HCT116 (cell line): ENCODE measurements around the gene MXRA7. TPM values are rescaled to one million over a fixed set of nuclear protein-coding genes. Genes with fewer than 3 reads are reported as not detected.
A peak's percentile ranks its signal among the peaks of the same experiment; 100 is the strongest.

Experiments
- ATAC-seq: fragments of 200-7000 bp; cut with Tn5 transposase; 2 replicates; pipeline ENCODE4 v1.9.1; 2020; ENCODE audit warnings: mild to moderate bottlenecking, moderate library complexity
- BruUV-seq: library from RNA; stranded (reverse); fragments of 400-500 nt; replicated peaks from 2 replicates; lab custom pipeline; 2021; lab: Mats Ljungman, UMichigan
- CTCF ChIA-PET: fragments of 300-600 bp; sonication (Branson Sonifier 250); formaldehyde crosslinking; loops from one replicate; lab custom pipeline; 2021; ENCODE audit warnings: antibody characterized with exemption; lab: Charles Lee
- POLR2A ChIA-PET: fragments of 300-600, 350-600 bp; sonication (Branson Sonifier 250); formaldehyde crosslinking; loops from one replicate; lab custom pipeline; 2021; ENCODE audit warnings: antibody characterized with exemption; lab: Charles Lee
- RAD21 ChIA-PET, 2 experiments: fragments of 300-600 bp; sonication (Branson Sonifier 250); formaldehyde crosslinking; loops; one replicate each; lab custom pipeline; 2023; ENCODE audit warnings: low total read pairs in 2 of 2; ENCODE audit not compliant: uncharacterized antibody in 2 of 2, unreplicated experiment in 2 of 2, low non-redundant PET in 1 of 2; lab: Charles Lee
- DNase-seq: peaks from one replicate; pipeline ENCODE4 v3.0.0-alpha.2; 2010; ENCODE audit warnings: low read depth, low spot score
- H2AFZ ChIP-seq: fragments of 200-600 bp; shearing (Covaris generic), sonication (generic); 2 replicates; pipeline ENCODE4 v1.6.1; 2017; ENCODE audit warnings: low read depth, mixed run types, mixed read lengths, antibody characterized with exemption, low read length; ENCODE audit not compliant: poor library complexity, severe bottlenecking
- H3K27ac ChIP-seq: 2 replicates; pipeline ENCODE4 v1.5.1; 2012; ENCODE audit warnings: low read depth, low read length
- H3K27me3 ChIP-seq: fragments of 200-600 bp; sonication (generic); 2 replicates; pipeline ENCODE4 v1.6.1; 2016; ENCODE audit warnings: mixed run types, low read length, mixed read lengths; ENCODE audit not compliant: insufficient read depth
- H3K36me3 ChIP-seq, 2 experiments: fragments of 200-500 bp in 1 of 2; fragments of 200-600 bp in 1 of 2; sonication (Bioruptor generic) in 1 of 2; sonication (generic) in 1 of 2; 2 replicates each; pipeline versions ENCODE4 v1.5.1 to v1.6.1; 2014 to 2016; ENCODE audit warnings: low read length in 2 of 2, inconsistent platforms in 1 of 2, mixed read lengths in 1 of 2, mixed run types in 1 of 2; ENCODE audit not compliant: insufficient read depth in 2 of 2, control insufficient read depth in 1 of 2
- H3K4me1 ChIP-seq, 2 experiments: fragments of 200-600 bp in 1 of 2; sonication (generic) in 1 of 2; 2 replicates each; pipeline versions ENCODE4 v1.5.1 to v1.6.1; 2012 to 2017; ENCODE audit warnings: low read length in 2 of 2, inconsistent platforms in 1 of 2, mild to moderate bottlenecking in 1 of 2, mixed read lengths in 1 of 2, mixed run types in 1 of 2, moderate library complexity in 1 of 2; ENCODE audit not compliant: insufficient read depth in 2 of 2, control insufficient read depth in 1 of 2
- H3K4me2 ChIP-seq: fragments of 200-600 bp; sonication (generic); 2 replicates; pipeline ENCODE4 v1.6.1; 2017; ENCODE audit warnings: mixed run types, low read length, mixed read lengths
- H3K4me3 ChIP-seq, 2 experiments: fragments of 200-600 bp in 1 of 2; sonication (generic) in 1 of 2; replicated peaks in 1 of 2; 2 replicates each; pipeline ENCODE4 v1.5.1; 2011 to 2016; ENCODE audit warnings: low read length in 2 of 2, control low read depth in 1 of 2, low read depth in 1 of 2, mild to moderate bottlenecking in 1 of 2, mixed read lengths in 1 of 2, mixed run types in 1 of 2
- H3K79me2 ChIP-seq: fragments of 200-600 bp; sonication (generic); 2 replicates; pipeline ENCODE4 v1.6.1; 2017; ENCODE audit warnings: mild to moderate bottlenecking, mixed run types, low read length, moderate library complexity, mixed read lengths; ENCODE audit not compliant: insufficient read depth
- H3K9ac ChIP-seq: fragments of 200-600 bp; sonication (generic); 2 replicates; pipeline ENCODE4 v1.6.1; 2016; ENCODE audit warnings: low read length, mixed read lengths
- H3K9me2 ChIP-seq: fragments of 200-600 bp; sonication (generic), shearing (Covaris generic); 2 replicates; pipeline ENCODE4 v1.6.1; 2017; ENCODE audit warnings: mixed run types, mild to moderate bottlenecking, moderate library complexity; ENCODE audit not compliant: insufficient read depth
- H3K9me3 ChIP-seq, 2 experiments: fragments of 200-500 bp in 1 of 2; fragments of 200-600 bp in 1 of 2; sonication (Bioruptor generic) in 1 of 2; sonication (generic) in 1 of 2; 2 replicates each; pipeline ENCODE4 v1.6.1; 2014 to 2017; ENCODE audit warnings: low read length in 2 of 2, mixed read lengths in 2 of 2, inconsistent platforms in 1 of 2, low read depth in 1 of 2, mild to moderate bottlenecking in 1 of 2, mixed run types in 1 of 2, moderate library complexity in 1 of 2; ENCODE audit not compliant: control insufficient read depth in 1 of 2, insufficient read depth in 1 of 2
- H4K20me1 ChIP-seq: fragments of 200-600 bp; sonication (generic), shearing (Covaris generic); 2 replicates; pipeline ENCODE4 v1.6.1; 2017; ENCODE audit warnings: mixed run types, mild to moderate bottlenecking, moderate library complexity; ENCODE audit not compliant: insufficient read depth
- CBX3 ChIP-seq: IDR thresholded peaks from 2 replicates; pipeline ENCODE4 v1.6.1; 2012; ENCODE audit warnings: low read depth
- CEBPB ChIP-seq: IDR thresholded peaks from 2 replicates; pipeline ENCODE4 v1.6.1; 2012; ENCODE audit warnings: low read depth
- ELF1 ChIP-seq: IDR thresholded peaks from 2 replicates; pipeline ENCODE4 v1.6.1; 2012; ENCODE audit warnings: low read depth, borderline replicate concordance
- EZH2 ChIP-seq: fragments of 200-600 bp; sonication (generic); IDR thresholded peaks from 2 replicates; pipeline ENCODE4 v1.6.1; 2017; ENCODE audit warnings: antibody characterized with exemption, mixed run types
- POLR2A ChIP-seq: IDR thresholded peaks from 2 replicates; pipeline ENCODE4 v1.7.0; 2011; ENCODE audit warnings: borderline replicate concordance; ENCODE audit not compliant: insufficient read depth, insufficient read length; ENCODE audit errors: extremely low read depth
- POLR2AphosphoS5 ChIP-seq: IDR thresholded peaks from 2 replicates; pipeline ENCODE4 v1.6.1; 2011; ENCODE audit warnings: mild to moderate bottlenecking, low read depth, low read length, moderate library complexity
- RAD21 ChIP-seq: IDR thresholded peaks from 2 replicates; pipeline ENCODE4 v1.6.1; 2012; ENCODE audit warnings: low read depth, mild to moderate bottlenecking
- REST ChIP-seq: IDR thresholded peaks from 2 replicates; pipeline ENCODE4 v1.6.1; 2012; ENCODE audit warnings: low read depth
- SIN3A ChIP-seq: IDR thresholded peaks from 2 replicates; pipeline ENCODE4 v1.6.1; 2012; ENCODE audit warnings: low read depth
- SRF ChIP-seq: IDR thresholded peaks from 2 replicates; pipeline ENCODE4 v1.6.1; 2012; ENCODE audit warnings: low read depth
- TCF7L2 ChIP-seq: IDR thresholded peaks from 2 replicates; pipeline ENCODE4 v1.7.0; 2011; ENCODE audit warnings: borderline replicate concordance, inconsistent platforms; ENCODE audit not compliant: insufficient read depth, insufficient read length; ENCODE audit errors: extremely low read depth
- ZFX ChIP-seq: fragments of 450-650 bp; IDR thresholded peaks from 2 replicates; pipeline ENCODE4 v1.6.1; 2017
- ZNF274 ChIP-seq: fragments of 200-500 bp; sonication (Bioruptor generic); IDR thresholded peaks from 2 replicates; pipeline ENCODE4 v1.6.1; 2014; ENCODE audit warnings: mild to moderate bottlenecking, low read depth, low read length, inconsistent platforms
- intact Hi-C: fragments of 100-400 bp; cut with micrococcal nuclease; formaldehyde crosslinking; loops from 2 replicates; pipeline ENCODE4 v1.10.0; 2022
- total RNA-seq: library from RNA; stranded (reverse); gene quantifications from one replicate; pipeline ENCODE4 v1.2.1, GENCODE V29; 2021; ENCODE audit not compliant: unreplicated experiment
- TF ChIP-seq, protein P1 (sequence below), 3 experiments: fragments of 200-600 bp in 1 of 3; sonication (generic) in 1 of 3; IDR thresholded peaks in 2 of 3; conservative IDR thresholded peaks in 1 of 3; 2 replicates each; pipeline ENCODE4 v1.5.1; 2012 to 2017; ENCODE audit warnings: low read depth in 2 of 3, low read length in 2 of 3, antibody characterized with exemption in 1 of 3, borderline replicate concordance in 1 of 3, control low read depth in 1 of 3, mild to moderate bottlenecking in 1 of 3, mixed read lengths in 1 of 3, mixed run types in 1 of 3, moderate library complexity in 1 of 3; ENCODE audit not compliant: insufficient read depth in 1 of 3

The MXRA7 gene
- total RNA-seq, 1 experiment from 2014 or later: 57.1 TPM

GRCh38 chr17:76714822-76715495, 4.2 kb upstream of the MXRA7 start:
- no peak for TF ChIP-seq POLR2A
- TF ChIP-seq SIN3A: 0 out of 2 replicates have a peak, but pooled peaks have one; percentile 19
- no peak for TF ChIP-seq SRF
- TF ChIP-seq POLR2AphosphoS5: no peak
- TF ChIP-seq, protein P1, sequence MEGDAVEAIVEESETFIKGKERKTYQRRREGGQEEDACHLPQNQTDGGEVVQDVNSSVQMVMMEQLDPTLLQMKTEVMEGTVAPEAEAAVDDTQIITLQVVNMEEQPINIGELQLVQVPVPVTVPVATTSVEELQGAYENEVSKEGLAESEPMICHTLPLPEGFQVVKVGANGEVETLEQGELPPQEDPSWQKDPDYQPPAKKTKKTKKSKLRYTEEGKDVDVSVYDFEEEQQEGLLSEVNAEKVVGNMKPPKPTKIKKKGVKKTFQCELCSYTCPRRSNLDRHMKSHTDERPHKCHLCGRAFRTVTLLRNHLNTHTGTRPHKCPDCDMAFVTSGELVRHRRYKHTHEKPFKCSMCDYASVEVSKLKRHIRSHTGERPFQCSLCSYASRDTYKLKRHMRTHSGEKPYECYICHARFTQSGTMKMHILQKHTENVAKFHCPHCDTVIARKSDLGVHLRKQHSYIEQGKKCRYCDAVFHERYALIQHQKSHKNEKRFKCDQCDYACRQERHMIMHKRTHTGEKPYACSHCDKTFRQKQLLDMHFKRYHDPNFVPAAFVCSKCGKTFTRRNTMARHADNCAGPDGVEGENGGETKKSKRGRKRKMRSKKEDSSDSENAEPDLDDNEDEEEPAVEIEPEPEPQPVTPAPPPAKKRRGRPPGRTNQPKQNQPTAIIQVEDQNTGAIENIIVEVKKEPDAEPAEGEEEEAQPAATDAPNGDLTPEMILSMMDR (IDR thresholded peaks at IDR 0.05 in 2 of 3, conservative IDR thresholded peaks at IDR 0.05 in 1 of 3; ENCODE audit: borderline replicate concordance in 1 of 3, insufficient read depth in 1 of 3, low read depth in 2 of 3, low read length in 2 of 3): peak; percentile 87 to 97 (median 88)
- TF ChIP-seq CEBPB: no peak
- peak; percentile 83 for TF ChIP-seq RAD21
- TF ChIP-seq ELF1: no peak
- TF ChIP-seq ZFX: no peak
- TF ChIP-seq EZH2: no peak
- TF ChIP-seq REST: no peak
- no peak for TF ChIP-seq TCF7L2
- no peak for TF ChIP-seq CBX3
- TF ChIP-seq ZNF274: no peak
- ChIA-PET POLR2A (no interaction called here), RAD21 (no interaction called here), CTCF (no interaction called here)
- H3K27ac ChIP-seq: 0 out of 2 replicates have a peak overlapping the region, but pooled peaks have one; percentile 0
- no TSS peak for BruUV-seq
- H3K79me2 ChIP-seq: peaks cover 23% of the 10 kb centered on the region
- DNase-seq: no peak
- H3K9me2 ChIP-seq: no peaks in the 10 kb centered on the region
- peaks cover 9 to 14% of the 10 kb centered on the region in 2 experiments for H3K4me1 ChIP-seq
- no peak overlapping the region for H3K9ac ChIP-seq
- intact Hi-C loops: loop anchor here (1.0 kb wide), 1 partner anchor 192 kb away; no protein-coding TSS in a partner anchor
- ATAC-seq: peak; percentile 28
- H3K4me3 ChIP-seq: no peak overlapping the region
- H3K36me3 ChIP-seq: peaks cover 42 to 54% of the 10 kb centered on the region in 2 experiments
- H3K4me2 ChIP-seq: no peak overlapping the region
- H3K27me3 ChIP-seq: no peaks in the 10 kb centered on the region
- no peak overlapping the region for H2AFZ ChIP-seq
- no peaks in the 10 kb centered on the region for H3K9me3 ChIP-seq
- H4K20me1 ChIP-seq: peaks cover 4% of the 10 kb centered on the region; the same call in 1 of the 2 replicates
